ENCODE results near the gene GALNT6.
A peak's percentile ranks its signal among the peaks of the same experiment; 100 is the strongest.

GALNT6 gene

DNA sequence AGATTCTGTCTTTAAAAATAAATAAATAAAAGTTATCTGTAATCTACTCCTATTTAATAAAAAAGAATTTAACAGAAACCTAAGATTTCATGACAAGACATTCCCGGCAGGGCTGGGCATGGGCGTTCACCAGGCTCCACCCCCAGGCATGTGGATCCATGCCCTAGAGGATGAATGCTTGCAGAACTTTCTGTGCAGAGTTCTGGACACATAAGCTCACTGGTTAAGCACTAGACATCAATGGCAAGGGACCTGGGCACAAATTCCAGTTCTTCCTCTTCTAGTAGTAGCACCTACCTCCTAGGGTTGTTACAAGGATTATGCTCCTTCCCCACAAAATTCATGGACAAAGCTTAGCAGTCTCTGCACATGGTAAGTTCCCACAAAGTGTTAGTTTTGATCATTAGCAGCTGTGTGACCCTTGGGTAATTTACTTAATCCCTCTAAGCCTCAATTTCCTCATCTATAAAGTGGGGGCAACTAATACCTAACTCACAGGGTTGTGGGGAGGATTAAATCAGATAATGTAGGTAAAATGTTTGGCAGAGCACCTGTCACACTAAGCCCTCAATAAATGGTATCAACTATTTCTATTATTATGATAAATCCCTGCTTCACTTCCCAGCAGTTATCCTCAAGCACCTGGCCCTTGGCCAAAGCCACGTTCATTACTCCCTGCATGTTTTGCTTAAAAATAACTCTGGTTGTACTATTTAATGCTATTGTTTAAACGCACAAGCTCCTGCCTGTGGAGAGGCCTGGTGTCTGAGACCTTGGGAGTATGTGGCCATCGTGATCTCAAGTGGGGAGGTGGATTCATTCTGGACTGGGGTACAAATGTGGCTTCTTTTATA, 9.8 kb downstream of the GALNT6 start:
- no peak for DNase-seq

- no peak for DNase-seq
These were observed 11.6 kb downstream of the GALNT6 start for GRCh38 chr12:51379571-51379970.

DNA sequence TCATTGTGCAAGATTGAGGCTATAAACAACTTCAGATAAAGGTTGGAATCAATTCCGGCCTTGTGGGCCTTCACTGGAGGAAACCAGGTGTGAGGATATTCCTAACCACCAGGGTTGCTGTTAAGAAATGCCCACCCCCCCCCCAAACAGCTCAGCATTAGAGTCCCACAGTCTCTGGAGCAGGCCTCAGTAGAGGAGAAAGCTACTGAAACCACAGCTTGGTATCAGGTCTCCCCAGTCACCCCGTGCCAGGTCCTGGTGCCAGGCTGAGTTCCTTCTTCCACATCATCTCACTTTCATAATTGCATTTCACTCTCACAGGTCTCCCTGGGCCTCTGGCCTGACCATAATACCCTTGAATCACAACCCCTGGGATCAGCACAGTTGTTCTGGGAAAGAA, 12.5 kb downstream of the GALNT6 start:
- no peak for DNase-seq

DNA sequence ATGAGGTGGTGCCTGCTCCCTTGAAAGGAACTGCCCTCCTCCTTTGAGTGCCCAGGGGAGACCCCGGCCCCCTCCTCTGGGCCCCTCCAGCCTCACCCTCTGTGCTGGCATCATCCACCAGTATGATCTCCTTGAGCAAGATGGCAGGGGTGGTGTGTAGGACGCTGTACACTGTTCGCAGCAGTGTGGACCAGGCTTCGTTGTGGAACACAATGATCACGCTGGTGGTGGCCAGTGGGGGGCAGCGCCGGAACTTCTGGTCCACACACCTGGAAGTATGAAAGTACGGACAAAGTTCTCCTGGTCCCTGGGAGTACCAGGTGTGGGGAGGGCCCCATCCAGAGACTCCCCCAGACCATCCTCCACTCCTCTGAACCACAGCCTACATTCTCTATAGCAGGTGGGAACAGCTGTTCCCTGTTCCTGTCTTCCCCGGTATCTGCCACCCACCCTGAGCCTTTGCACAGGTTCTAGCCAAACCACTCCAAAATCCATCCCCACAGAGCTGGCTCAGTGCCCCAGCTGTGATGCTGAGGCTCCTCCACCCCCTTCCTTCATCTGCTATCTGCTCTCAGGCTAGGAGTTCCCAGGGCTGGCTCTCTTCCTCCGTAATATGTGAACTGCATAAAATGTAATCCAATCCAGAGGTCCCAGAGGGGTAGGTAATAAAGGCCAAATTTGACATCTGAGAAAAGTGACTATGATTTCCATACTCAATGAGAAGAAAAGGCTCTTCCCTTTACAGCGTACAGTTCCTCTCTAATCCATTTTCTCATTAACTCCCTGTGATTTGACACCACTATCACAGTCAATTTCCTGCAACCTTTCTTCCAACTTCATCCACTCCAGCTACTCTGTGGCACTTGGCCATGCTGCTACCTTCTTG, 13.9 kb downstream of the GALNT6 start:
- no peak for DNase-seq

GRCh38 chr12:51374856-51375255, 16.4 kb downstream of the GALNT6 start:
- no peak for DNase-seq

- no peak for DNase-seq
These were observed 16.8 kb downstream of the GALNT6 start for GRCh38 chr12:51374361-51374760.

- no peak for DNase-seq
These were observed 18.0 kb downstream of the GALNT6 start for GRCh38 chr12:51373187-51373586.

DNA sequence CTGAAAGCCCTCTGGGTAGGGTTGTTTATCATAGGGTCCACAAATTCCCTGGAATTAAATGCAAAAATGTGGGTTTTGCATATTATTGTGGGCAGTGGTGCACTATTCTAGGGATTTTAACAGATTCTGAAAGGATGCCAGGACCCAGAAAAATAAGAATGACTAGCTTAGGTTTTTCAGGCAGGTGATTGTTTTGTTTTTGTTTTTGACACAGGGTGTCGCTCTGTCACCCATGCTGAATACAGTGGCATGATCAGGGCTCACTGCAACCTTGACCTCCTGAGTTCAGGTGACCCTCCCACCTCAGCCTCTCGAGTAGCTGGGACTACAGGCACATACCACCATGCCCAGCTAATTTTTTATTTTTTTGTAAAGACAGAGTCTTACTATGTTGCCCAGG, 19.2 kb downstream of the GALNT6 start:
- DNase-seq = no peak

- peak in 8 of 14 donors; percentile 9 to 71 (median 28) for DNase-seq
These were observed 19.8 kb downstream of the GALNT6 start for GRCh38 chr12:51371295-51371953.

- no peak for DNase-seq
These were observed 20.5 kb downstream of the GALNT6 start for GRCh38 chr12:51370667-51371066.

GRCh38 chr12:51369581-51369980, 21.6 kb downstream of the GALNT6 start:
- no peak for DNase-seq

DNA sequence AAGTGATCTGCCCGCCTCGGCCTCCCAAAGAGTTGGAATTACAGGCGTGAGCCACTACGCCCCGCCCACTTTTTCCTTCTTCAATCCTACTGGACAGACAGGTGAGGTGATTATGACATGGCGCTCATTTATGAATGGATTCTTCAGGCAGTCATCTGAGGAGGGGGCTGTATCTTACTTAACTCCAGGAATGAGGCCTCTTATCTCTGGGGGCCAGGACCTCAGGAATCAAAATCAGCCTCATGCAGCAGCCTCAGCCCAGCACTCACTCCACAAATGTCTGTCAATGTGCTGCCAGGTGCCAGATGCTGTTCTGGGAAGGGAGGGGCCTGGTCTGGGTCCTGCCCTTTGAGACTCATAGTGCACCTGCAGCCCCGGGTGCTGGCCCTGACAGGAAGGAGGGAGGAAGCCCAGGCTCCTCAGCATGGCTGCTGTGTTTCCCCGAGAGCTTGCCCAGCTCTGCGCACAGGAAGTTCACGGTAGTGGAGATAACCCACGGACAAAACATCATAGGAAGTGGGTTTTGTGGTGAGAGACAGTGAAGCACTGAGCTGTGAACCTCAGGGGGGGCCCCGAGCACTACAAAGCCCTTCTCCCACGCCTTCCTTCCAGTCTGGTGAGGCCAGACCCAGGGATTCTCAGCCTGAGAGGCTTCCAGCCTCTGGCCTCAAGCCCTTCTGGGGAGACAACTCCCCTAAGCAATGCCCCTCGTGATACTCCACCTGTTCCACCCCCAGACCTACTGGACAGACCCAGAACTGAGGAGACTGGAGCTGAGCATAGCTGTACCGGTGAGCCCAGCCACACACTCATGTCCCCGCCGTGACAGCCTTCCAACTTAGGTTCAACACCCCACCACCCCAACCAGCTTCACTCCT, 22.3 kb downstream of the GALNT6 start:
- DNase-seq = peak in 4 of 14 donors; percentile 13 to 25 (median 19)

DNA sequence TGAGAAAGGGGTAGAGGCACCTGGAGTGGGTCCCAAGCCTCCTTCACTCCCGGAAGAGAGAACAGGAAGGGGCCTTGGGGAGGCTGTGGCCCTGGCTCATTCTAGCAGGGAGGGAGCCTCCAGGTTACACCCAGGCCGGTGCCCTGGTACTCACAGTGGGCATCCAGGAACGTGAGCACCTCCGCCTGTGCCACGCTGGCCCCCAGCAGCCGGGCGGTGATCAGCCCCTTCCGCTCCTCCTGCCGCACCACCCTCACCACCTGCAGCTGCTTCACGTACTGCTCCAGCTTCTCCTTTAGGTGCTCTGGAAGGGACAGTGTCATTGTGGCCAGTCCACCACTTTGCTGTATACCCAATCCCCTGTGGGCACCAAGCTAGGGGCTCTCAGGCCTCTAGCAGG, 25.9 kb downstream of the GALNT6 start:
- DNase-seq = no peak

DNA sequence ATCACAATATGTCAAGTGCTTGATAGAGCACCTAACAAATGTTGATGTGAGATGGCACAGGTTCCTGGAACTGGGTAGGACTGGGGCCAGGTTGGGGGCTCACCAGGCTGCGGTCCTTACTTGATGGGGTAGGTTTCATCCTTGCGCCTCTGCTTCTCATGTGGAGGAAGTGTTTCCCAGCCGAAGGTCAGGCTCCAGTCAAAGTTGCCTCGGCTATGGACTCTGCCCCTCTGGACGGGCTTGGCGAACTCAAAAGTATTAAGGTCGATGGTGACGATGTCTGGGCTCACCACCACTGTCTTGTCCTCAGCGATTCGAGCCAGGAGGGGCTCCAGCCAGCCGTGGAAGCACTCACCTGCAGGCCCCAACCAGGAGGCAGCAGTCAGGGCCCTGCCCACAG, 27.2 kb downstream of the GALNT6 start:
- no peak for DNase-seq

DNA sequence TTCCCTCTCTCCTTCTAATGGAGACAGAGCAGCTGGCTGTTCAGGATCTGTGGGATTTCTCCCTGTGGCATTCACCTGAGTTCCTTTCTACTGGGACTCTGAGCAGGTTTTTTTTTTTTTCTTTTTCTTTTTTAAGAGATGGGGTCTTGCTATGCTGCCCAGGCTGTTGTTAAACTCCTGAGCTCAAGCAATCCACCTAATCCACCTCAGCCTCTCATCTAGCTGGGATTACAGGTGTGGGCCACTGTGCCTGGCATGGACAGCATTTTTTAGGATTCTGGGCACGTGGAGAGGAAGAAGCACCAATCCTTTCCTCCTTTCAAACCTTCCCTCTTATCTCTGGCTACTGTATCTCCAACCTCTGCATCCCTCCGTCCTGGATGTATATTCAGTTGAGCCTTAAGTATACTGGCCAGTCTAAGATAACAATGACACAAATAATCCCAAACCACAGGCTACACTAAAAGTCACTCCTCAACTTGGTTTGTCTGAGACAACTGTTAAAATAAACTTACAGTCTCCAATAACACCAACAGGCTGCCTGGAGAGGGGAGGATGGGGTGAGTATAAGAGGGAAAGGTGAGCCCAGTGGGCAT, 28.4 kb downstream of the GALNT6 start:
- no peak for DNase-seq

GRCh38 chr12:51362307-51362706, 28.9 kb downstream of the GALNT6 start:
- DNase-seq = peak in 12 of 14 donors; percentile 14 to 92 (median 66)

GRCh38 chr12:51361161-51362016, 29.8 kb downstream of the GALNT6 start:
- DNase-seq = no peak

GRCh38 chr12:51360315-51360714, 30.9 kb downstream of the GALNT6 start:
- no peak for DNase-seq

DNA sequence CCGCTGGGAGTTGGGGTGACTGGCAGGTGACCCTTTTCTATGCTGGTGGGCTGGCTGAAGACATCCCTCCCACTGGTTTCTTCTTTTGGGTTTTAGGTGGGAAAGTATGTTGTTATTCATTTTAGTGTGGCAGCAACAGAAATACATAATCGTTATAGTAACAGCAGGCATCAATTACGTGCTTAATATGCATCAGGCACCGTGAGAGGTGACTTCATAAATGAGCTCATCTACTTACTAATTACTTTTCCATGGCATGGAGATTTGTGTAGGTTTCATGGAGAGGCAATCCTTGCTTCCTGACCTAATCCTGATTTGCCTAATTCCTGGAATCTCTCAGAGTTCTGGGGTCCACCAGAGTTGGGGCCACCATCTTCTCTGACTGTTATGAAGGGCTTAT, 31.4 kb downstream of the GALNT6 start:
- no peak for DNase-seq

DNA sequence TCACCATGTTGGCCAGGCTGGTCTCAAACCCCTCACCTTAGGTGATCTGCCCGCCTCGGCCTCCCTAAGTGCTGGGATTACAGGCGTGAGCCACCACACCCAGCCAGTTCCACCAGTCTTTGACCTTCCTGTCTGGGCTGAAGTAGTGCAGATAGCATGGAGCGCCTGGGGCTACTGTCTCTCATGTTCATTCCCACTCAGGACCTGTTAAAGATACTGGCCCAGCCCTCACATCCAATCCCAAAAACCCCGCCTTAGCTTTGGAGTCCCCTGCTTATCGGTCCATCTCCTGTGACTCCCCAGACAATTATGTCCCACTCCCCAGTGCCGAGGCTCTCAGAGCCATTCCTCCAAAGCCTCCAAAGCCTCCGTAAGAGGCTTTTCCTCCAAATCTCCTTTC, 32.7 kb downstream of the GALNT6 start:
- DNase-seq = no peak
